ENCODE measurements around the gene FBN2.

Gene FBN2

GRCh38 chr5:128263357-128263756 lies 274.7 kb downstream of the FBN2 start:
- no peak for DNase-seq (ENCODE audit: low read depth)
- H3K4me3 ChIP-seq (ENCODE audit: low read depth, low read length), result no peak overlapping the region
- TF ChIP-seq CTCF (IDR thresholded peaks at IDR 0.05; ENCODE audit: control insufficient read depth, extremely low read depth, insufficient read depth), result no peak

- no peak for DNase-seq (ENCODE audit: low read depth)
- no peak for TF ChIP-seq CTCF (IDR thresholded peaks at IDR 0.05; ENCODE audit: control insufficient read depth, extremely low read depth, insufficient read depth)
Observed at GRCh38 chr5:128262911-128263310, 275.1 kb downstream of the FBN2 start.

GRCh38 chr5:128259607-128260021 lies 278.4 kb downstream of the FBN2 start:
- TF ChIP-seq CTCF (IDR thresholded peaks at IDR 0.05; ENCODE audit: control insufficient read depth, extremely low read depth, insufficient read depth), result no peak
- H3K4me3 ChIP-seq (ENCODE audit: low read depth, low read length), result no peak overlapping the region
- DNase-seq (ENCODE audit: low read depth), result no peak

More at GRCh38 chr5:128262911-128263310, 275.1 kb downstream of the FBN2 start:
- H3K4me3 ChIP-seq (ENCODE audit: low read depth, low read length), result no peak overlapping the region

GRCh38 chr5:128258372-128258771 lies 279.7 kb downstream of the FBN2 start:
- no peak for DNase-seq (ENCODE audit: low read depth)
- TF ChIP-seq CTCF (IDR thresholded peaks at IDR 0.05; ENCODE audit: control insufficient read depth, extremely low read depth, insufficient read depth), result no peak
- H3K4me3 ChIP-seq (ENCODE audit: low read depth, low read length), result no peak overlapping the region

GRCh38 chr5:128257076-128257475 lies 281.0 kb downstream of the FBN2 start:
- H3K4me3 ChIP-seq (ENCODE audit: low read depth, low read length), result no peak overlapping the region
- TF ChIP-seq CTCF (IDR thresholded peaks at IDR 0.05; ENCODE audit: control insufficient read depth, extremely low read depth, insufficient read depth), result no peak
- DNase-seq (ENCODE audit: low read depth), result no peak

GRCh38 chr5:128254789-128255188 lies 283.3 kb downstream of the FBN2 start:
- H3K4me3 ChIP-seq (ENCODE audit: low read depth, low read length), result no peak overlapping the region
- TF ChIP-seq CTCF (IDR thresholded peaks at IDR 0.05; ENCODE audit: control insufficient read depth, extremely low read depth, insufficient read depth), result no peak
- peak; percentile 2 for DNase-seq (ENCODE audit: low read depth)

- no peak for TF ChIP-seq CTCF (IDR thresholded peaks at IDR 0.05; ENCODE audit: control insufficient read depth, extremely low read depth, insufficient read depth)
- DNase-seq (ENCODE audit: low read depth), result no peak
- no peak overlapping the region for H3K4me3 ChIP-seq (ENCODE audit: low read depth, low read length)
Observed at GRCh38 chr5:128253880-128254279, 284.2 kb downstream of the FBN2 start.
